Duodenal mucosa (tissue), 2 donors: Measurements from ENCODE around the gene IL17C.

Experiments
- H3K27ac ChIP-seq: one replicate; pipeline ENCODE4 v1.7.0; 2013; ENCODE audit warnings: low read depth, low read length
- H3K27me3 ChIP-seq, 2 donors: one replicate each; pipeline ENCODE4 v1.7.0; 2013; ENCODE audit warnings: low read length in 2 of 2, control low read depth in 1 of 2; ENCODE audit not compliant: insufficient read depth in 2 of 2, control insufficient read depth in 1 of 2
- H3K36me3 ChIP-seq, 2 donors: one replicate each; pipeline ENCODE4 v1.7.0; 2013; ENCODE audit warnings: low read length in 2 of 2, control low read depth in 1 of 2; ENCODE audit not compliant: insufficient read depth in 2 of 2, control insufficient read depth in 1 of 2
- H3K4me1 ChIP-seq, 2 donors: one replicate each; pipeline ENCODE4 v1.7.0; 2013; ENCODE audit warnings: low read length in 2 of 2, control low read depth in 1 of 2; ENCODE audit not compliant: insufficient read depth in 2 of 2, control insufficient read depth in 1 of 2
- H3K4me3 ChIP-seq, 2 donors: one replicate each; pipeline ENCODE4 v1.7.0; 2013; ENCODE audit warnings: low read length in 2 of 2, low read depth in 1 of 2
- H3K9ac ChIP-seq, 2 donors: one replicate each; pipeline ENCODE4 v1.7.0; 2013; ENCODE audit warnings: low read length in 2 of 2, low read depth in 1 of 2
- H3K9me3 ChIP-seq, 2 donors: one replicate each; pipeline ENCODE4 v1.7.0; 2013; ENCODE audit warnings: low read length in 2 of 2, control low read depth in 1 of 2; ENCODE audit not compliant: control insufficient read depth in 1 of 2

Gene IL17C

GRCh38 chr16:88643644-88643932 lies 5.2 kb downstream of the IL17C start:
- no peaks in the 10 kb centered on the region for H3K9me3 ChIP-seq
- H3K4me3 ChIP-seq = no peak overlapping the region
- peaks cover 15 to 20% of the 10 kb centered on the region in 2 donors for H3K4me1 ChIP-seq
- H3K9ac ChIP-seq = no peak overlapping the region
- H3K27me3 ChIP-seq = peaks cover 19 to 24% of the 10 kb centered on the region in 2 donors
- H3K36me3 ChIP-seq = peaks cover 7 to 8% of the 10 kb centered on the region in 2 donors
- no peak overlapping the region for H3K27ac ChIP-seq

- peaks cover 8 to 12% of the 10 kb centered on the region in 2 donors for H3K36me3 ChIP-seq
- no peak overlapping the region for H3K4me3 ChIP-seq
- H3K27me3 ChIP-seq = peaks cover under 1 to 6% of the 10 kb centered on the region in 2 donors
Measured at GRCh38 chr16:88645455-88645854, 7.1 kb downstream of the IL17C start.

GRCh38 chr16:88645941-88646340 lies 7.6 kb downstream of the IL17C start:
- peaks cover 8 to 23% of the 10 kb centered on the region in 2 donors for H3K4me1 ChIP-seq
- H3K9ac ChIP-seq = no peak overlapping the region
- H3K36me3 ChIP-seq = peaks cover 8 to 12% of the 10 kb centered on the region in 2 donors
- peaks cover 0 to under 1% of the 10 kb centered on the region in 2 donors for H3K27me3 ChIP-seq
- no peaks in the 10 kb centered on the region for H3K9me3 ChIP-seq
- no peak overlapping the region for H3K4me3 ChIP-seq
- no peak overlapping the region for H3K27ac ChIP-seq

More at GRCh38 chr16:88645455-88645854, 7.1 kb downstream of the IL17C start:
- Histone ChIP-seq H3K9me3 (no peaks in the 10 kb centered on the region), H3K27ac (no peak overlapping the region), H3K4me1 (peaks cover 8 to 23% of the 10 kb centered on the region in 2 donors), H3K9ac (no peak overlapping the region)

GRCh38 chr16:88646345-88647034 lies 8.1 kb downstream of the IL17C start:
- H3K4me1 ChIP-seq = peaks cover 12 to 28% of the 10 kb centered on the region in 2 donors
- no peak overlapping the region for H3K27ac ChIP-seq
- no peak overlapping the region for H3K9ac ChIP-seq
- no peak overlapping the region for H3K4me3 ChIP-seq
- H3K27me3 ChIP-seq = no peaks in the 10 kb centered on the region
- no peaks in the 10 kb centered on the region for H3K9me3 ChIP-seq
- H3K36me3 ChIP-seq = peaks cover 8 to 12% of the 10 kb centered on the region in 2 donors

- Histone ChIP-seq H3K9ac (no peak overlapping the region), H3K4me1 (peaks cover 14 to 36% of the 10 kb centered on the region in 2 donors), H3K27ac (no peak overlapping the region), H3K27me3 (no peaks in the 10 kb centered on the region), H3K9me3 (no peaks in the 10 kb centered on the region), H3K4me3 (no peak overlapping the region), H3K36me3 (peaks cover 8 to 14% of the 10 kb centered on the region in 2 donors)
Measured at GRCh38 chr16:88647178-88648070, 9.1 kb downstream of the IL17C start.

GRCh38 chr16:88649195-88649923 lies 11.0 kb downstream of the IL17C start:
- Histone ChIP-seq H3K4me1 (peaks cover 14 to 36% of the 10 kb centered on the region in 2 donors), H3K27ac (no peak overlapping the region), H3K36me3 (peaks cover 6 to 27% of the 10 kb centered on the region in 2 donors), H3K4me3 (peak overlapping the region; percentile 79 to 82), H3K27me3 (no peaks in the 10 kb centered on the region), H3K9ac (peak overlapping the region; percentile 72 to 80), H3K9me3 (no peaks in the 10 kb centered on the region)

GRCh38 chr16:88649924-88650748 lies 11.8 kb downstream of the IL17C start:
- peaks cover 14 to 36% of the 10 kb centered on the region in 2 donors for H3K4me1 ChIP-seq
- peak overlapping the region; percentile 56 for H3K27ac ChIP-seq

GRCh38 chr16:88650749-88651275 lies 12.4 kb downstream of the IL17C start, which contains the start of gene CYBA:
TSS of gene CYBA (minus strand) at chr16:88651053. CDS start at chr16:88651013, 40 bp downstream.
- H3K27ac ChIP-seq = peak within 1 kb of the TSS; percentile 83
- H3K9ac ChIP-seq = peak within 1 kb of the TSS; percentile 72 to 80
- peaks cover 5 to 41% of the 10 kb centered on the region in 2 donors for H3K36me3 ChIP-seq
- H3K9me3 ChIP-seq = no peaks in the 10 kb centered on the region
- H3K4me1 ChIP-seq = peaks cover 14 to 36% of the 10 kb centered on the region in 2 donors
- H3K4me3 ChIP-seq = peak within 1 kb of the TSS; percentile 79 to 82
- H3K27me3 ChIP-seq = no peaks in the 10 kb centered on the region

More at GRCh38 chr16:88649924-88650748, 11.8 kb downstream of the IL17C start:
- peak overlapping the region; percentile 72 to 80 for H3K9ac ChIP-seq
- no peaks in the 10 kb centered on the region for H3K9me3 ChIP-seq
- peak overlapping the region; percentile 79 to 82 for H3K4me3 ChIP-seq
- H3K27me3 ChIP-seq = no peaks in the 10 kb centered on the region
- peaks cover 4 to 35% of the 10 kb centered on the region in 2 donors for H3K36me3 ChIP-seq
